MCF 10A (cell line): Measurements from ENCODE around the gene APOBEC2. TPM values are rescaled to one million over a fixed set of nuclear protein-coding genes. Genes with fewer than 3 reads are reported as not detected.

ENCODE experiments used
- BruUV-seq: library from RNA; stranded (reverse); fragments of 400-500 nt; replicated peaks from 2 replicates; lab custom pipeline; 2021; lab: Mats Ljungman, UMichigan
- CTCF ChIA-PET: fragments of 300-600 bp; sonication (Branson Sonifier 250); formaldehyde crosslinking; extraction: SDS; loops from one replicate; lab custom pipeline; 2021; ENCODE audit warnings: antibody characterized with exemption, inconsistent platforms; lab: Yijun Ruan, JAX
- POLR2A ChIA-PET: fragments of 300-600, 350-650 bp; sonication (Branson Sonifier 250); formaldehyde crosslinking; extraction: SDS; loops from one replicate; lab custom pipeline; 2020; ENCODE audit warnings: antibody characterized with exemption, inconsistent platforms; lab: Yijun Ruan, JAX
- DNase-seq: peaks from one replicate; pipeline ENCODE4 v3.0.0-alpha.2; 2018; ENCODE audit not compliant: unreplicated experiment
- H3K27ac Mint-ChIP-seq: one replicate; pipeline ENCODE4 v1.8.0; 2022; ENCODE audit warnings: mild to moderate bottlenecking, low read depth, mixed read lengths; ENCODE audit not compliant: unreplicated experiment
- H3K27me3 Mint-ChIP-seq: one replicate; pipeline ENCODE4 v1.8.0; 2022; ENCODE audit warnings: mixed read lengths; ENCODE audit not compliant: insufficient read depth, unreplicated experiment
- H3K36me3 Mint-ChIP-seq: one replicate; pipeline ENCODE4 v1.8.0; 2022; ENCODE audit warnings: mild to moderate bottlenecking, moderate library complexity, mixed read lengths; ENCODE audit not compliant: insufficient read depth, unreplicated experiment
- H3K4me1 Mint-ChIP-seq: one replicate; pipeline ENCODE4 v1.8.0; 2022; ENCODE audit warnings: mixed read lengths; ENCODE audit not compliant: insufficient read depth, unreplicated experiment
- H3K4me3 Mint-ChIP-seq: one replicate; pipeline ENCODE4 v1.8.0; 2022; ENCODE audit warnings: mild to moderate bottlenecking, moderate library complexity, mixed read lengths; ENCODE audit not compliant: unreplicated experiment
- H3K9me3 Mint-ChIP-seq: one replicate; pipeline ENCODE4 v1.8.0; 2022; ENCODE audit warnings: mixed read lengths; ENCODE audit not compliant: unreplicated experiment
- intact Hi-C: fragments of 100-400 bp; cut with micrococcal nuclease; formaldehyde crosslinking; loops from 2 replicates; pipeline ENCODE4 v1.14.1; 2022
- total RNA-seq: library from RNA; stranded (reverse); gene quantifications from 2 replicates; pipeline ENCODE4 v1.2.3, GENCODE V29; 2022
- TF ChIP-seq, protein P1 (sequence below): fragments of 200-600 bp; IDR thresholded peaks from one replicate; pipeline ENCODE4 v1.8.0; 2022; ENCODE audit warnings: antibody characterized with exemption, mild to moderate bottlenecking; ENCODE audit not compliant: unreplicated experiment

Gene APOBEC2
- total RNA-seq, 1 experiment from 2014 or later = not detected

DNA sequence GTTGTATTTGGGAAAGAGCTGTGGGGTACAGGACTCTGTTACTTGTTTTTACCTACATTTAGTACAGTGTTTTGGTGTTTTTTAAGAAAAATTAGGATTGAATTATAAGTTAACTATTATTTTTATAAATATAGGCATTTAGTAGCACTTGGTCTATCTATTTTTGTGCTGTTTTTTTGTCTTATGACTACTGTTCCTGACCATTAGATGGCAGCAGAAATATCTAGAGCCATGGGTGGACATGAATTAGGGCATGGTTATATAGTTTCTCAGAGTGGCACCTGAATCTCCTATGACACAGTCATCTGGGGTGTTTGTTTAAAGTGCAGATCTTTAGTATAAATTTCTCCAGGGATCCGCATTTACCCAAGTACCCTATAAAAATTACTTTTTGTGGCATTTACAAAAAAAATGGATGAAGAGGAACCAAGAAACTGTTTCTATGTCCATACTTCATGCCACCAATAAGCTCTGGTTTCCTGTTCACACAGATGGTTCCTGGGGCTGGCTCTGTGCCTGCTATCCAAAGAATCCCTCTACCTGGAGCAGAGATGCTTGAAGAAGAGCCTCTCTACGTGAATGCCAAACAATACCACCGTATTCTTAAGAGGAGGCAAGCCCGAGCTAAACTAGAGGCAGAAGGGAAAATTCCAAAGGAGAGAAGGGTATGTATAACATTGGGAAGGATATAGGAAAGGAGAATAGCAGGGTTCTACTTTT is 39.6 kb downstream of the APOBEC2 start:
- BruUV-seq = no TSS peak
- intact Hi-C loops = loop anchor here (1.0 kb wide), 2 partner anchors 90 to 227 kb away; no protein-coding TSS in a partner anchor
- TF ChIP-seq, protein P1, sequence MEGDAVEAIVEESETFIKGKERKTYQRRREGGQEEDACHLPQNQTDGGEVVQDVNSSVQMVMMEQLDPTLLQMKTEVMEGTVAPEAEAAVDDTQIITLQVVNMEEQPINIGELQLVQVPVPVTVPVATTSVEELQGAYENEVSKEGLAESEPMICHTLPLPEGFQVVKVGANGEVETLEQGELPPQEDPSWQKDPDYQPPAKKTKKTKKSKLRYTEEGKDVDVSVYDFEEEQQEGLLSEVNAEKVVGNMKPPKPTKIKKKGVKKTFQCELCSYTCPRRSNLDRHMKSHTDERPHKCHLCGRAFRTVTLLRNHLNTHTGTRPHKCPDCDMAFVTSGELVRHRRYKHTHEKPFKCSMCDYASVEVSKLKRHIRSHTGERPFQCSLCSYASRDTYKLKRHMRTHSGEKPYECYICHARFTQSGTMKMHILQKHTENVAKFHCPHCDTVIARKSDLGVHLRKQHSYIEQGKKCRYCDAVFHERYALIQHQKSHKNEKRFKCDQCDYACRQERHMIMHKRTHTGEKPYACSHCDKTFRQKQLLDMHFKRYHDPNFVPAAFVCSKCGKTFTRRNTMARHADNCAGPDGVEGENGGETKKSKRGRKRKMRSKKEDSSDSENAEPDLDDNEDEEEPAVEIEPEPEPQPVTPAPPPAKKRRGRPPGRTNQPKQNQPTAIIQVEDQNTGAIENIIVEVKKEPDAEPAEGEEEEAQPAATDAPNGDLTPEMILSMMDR = peak; percentile 29
- H3K4me1 Mint-ChIP-seq = no peaks in the 10 kb centered on the region
- ChIA-PET POLR2A (interaction anchor here (0.5 to 1.3 kb wide), 6 partner anchors 13 to 114 kb away, joined by 3 to 6 read pairs (median 3); no protein-coding TSS in a partner anchor), CTCF (interaction anchor here (0.5 to 5.1 kb wide), 27 partner anchors 8 to 587 kb away, joined by 3 to 57 read pairs (median 5); partner anchors contain the start of genes NFYA and OARD1)
- no peak overlapping the region for H3K4me3 Mint-ChIP-seq
- H3K27ac Mint-ChIP-seq = no peak overlapping the region
- H3K9me3 Mint-ChIP-seq = no peaks in the 10 kb centered on the region
- no peaks in the 10 kb centered on the region for H3K27me3 Mint-ChIP-seq
- peak; percentile 37 for DNase-seq
- peaks cover 98% of the 10 kb centered on the region for H3K36me3 Mint-ChIP-seq

GRCh38 chr6:41093729-41094128 is 40.7 kb downstream of the APOBEC2 start:
- TF ChIP-seq, protein P1 = no peak
- POLR2A ChIA-PET = interaction anchor here (0.6 kb wide), 1 partner anchor 18 kb away, joined by 3 read pairs; no protein-coding TSS in a partner anchor
- H3K27me3 Mint-ChIP-seq = no peaks in the 10 kb centered on the region
- H3K36me3 Mint-ChIP-seq = peaks cover 98% of the 10 kb centered on the region
- no peak overlapping the region for H3K4me3 Mint-ChIP-seq
- CTCF ChIA-PET = interaction anchor here (1.2 to 5.1 kb wide), 4 partner anchors 10 to 226 kb away, joined by 5 to 57 read pairs (median 10); no protein-coding TSS in a partner anchor
- intact Hi-C loops = no loop called here
- BruUV-seq = no TSS peak
- H3K4me1 Mint-ChIP-seq = no peaks in the 10 kb centered on the region
- no peak for DNase-seq
- no peak overlapping the region for H3K27ac Mint-ChIP-seq
- H3K9me3 Mint-ChIP-seq = no peaks in the 10 kb centered on the region

DNA sequence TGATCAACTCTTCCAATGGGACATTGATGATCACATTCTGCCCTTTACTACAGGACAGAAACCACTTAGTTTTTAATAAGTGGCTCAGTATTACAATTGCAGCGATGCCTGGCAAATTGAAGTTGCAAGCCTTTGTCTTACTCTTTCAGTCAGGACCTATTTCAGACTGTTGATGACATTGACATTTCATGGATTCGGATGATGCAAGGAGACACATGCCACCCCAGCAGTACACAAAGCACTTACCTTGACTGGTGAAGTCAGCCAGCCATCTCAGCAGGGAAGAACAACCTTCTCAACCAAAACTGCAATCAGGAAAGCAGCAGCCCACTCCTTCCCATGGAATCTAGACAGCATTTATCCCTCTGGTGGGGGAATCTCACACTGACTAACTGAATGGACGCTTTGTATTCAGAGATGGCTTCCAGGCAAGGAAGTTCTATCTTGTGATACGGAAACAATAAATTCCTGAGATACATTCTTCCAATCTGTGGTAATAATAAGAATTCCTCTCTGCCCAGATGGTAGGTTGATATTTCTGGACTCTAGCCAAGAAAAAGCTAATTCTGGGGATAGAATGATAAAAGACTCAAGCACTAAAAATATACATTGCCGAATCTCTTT is 44.6 kb downstream of the APOBEC2 start:
- no peak for DNase-seq
- ChIA-PET POLR2A (interaction anchor here (0.5 kb wide), 1 partner anchor 1256 kb away, joined by 3 read pairs; no protein-coding TSS in a partner anchor), CTCF (interaction anchor here (0.5 kb wide), 1 partner anchor 115 kb away, joined by 3 read pairs; no protein-coding TSS in a partner anchor)
- Mint-ChIP-seq H3K27me3 (no peaks in the 10 kb centered on the region), H3K27ac (peak overlapping the region; percentile 32), H3K36me3 (peaks cover 96% of the 10 kb centered on the region), H3K4me1 (no peaks in the 10 kb centered on the region), H3K9me3 (no peaks in the 10 kb centered on the region), H3K4me3 (no peak overlapping the region)
- TF ChIP-seq, protein P1 = no peak
- BruUV-seq = no TSS peak
- intact Hi-C loops = no loop called here

- CTCF ChIA-PET = no interaction called here
- TF ChIP-seq, protein P1 = no peak
These were observed 45.4 kb downstream of the APOBEC2 start for GRCh38 chr6:41098366-41098765.

More at GRCh38 chr6:41098366-41098765, 45.4 kb downstream of the APOBEC2 start:
- POLR2A ChIA-PET = no interaction called here
- peaks cover 88% of the 10 kb centered on the region for H3K36me3 Mint-ChIP-seq
- no peak overlapping the region for H3K4me3 Mint-ChIP-seq
- H3K4me1 Mint-ChIP-seq = no peaks in the 10 kb centered on the region
- intact Hi-C loops = no loop called here
- H3K27ac Mint-ChIP-seq = peak overlapping the region; percentile 32
- BruUV-seq = TSS peak; percentile 23
- H3K9me3 Mint-ChIP-seq = no peaks in the 10 kb centered on the region
- no peak for DNase-seq
- no peaks in the 10 kb centered on the region for H3K27me3 Mint-ChIP-seq
